NCI-H510A (cell line): Measurements from ENCODE around the gene TMEM132D.

Experiments
- DNase-seq: peaks from one replicate; lab custom pipeline; 2025; lab: John Stamatoyannopoulos, UW

TMEM132D gene

DNA sequence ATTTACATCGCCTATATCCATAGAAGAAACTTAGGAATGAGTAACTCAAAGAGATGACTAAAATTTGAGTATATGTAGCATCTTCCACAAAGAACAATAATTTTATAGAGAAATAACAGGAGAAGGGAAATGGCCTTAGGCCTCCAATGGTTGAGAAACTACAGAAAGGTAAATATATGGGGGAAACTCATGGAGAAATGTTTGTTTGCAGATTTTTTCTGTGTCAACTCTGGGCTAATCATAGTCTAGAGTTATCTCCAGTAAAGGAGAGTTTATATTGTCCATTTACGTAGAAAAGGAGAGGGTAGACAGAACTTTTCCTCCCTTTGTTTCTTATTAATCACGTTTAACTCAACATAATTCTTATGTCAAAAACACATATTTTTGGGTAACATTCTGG lies 806.4 kb downstream of the TMEM132D start:
- DNase-seq = no peak

DNA sequence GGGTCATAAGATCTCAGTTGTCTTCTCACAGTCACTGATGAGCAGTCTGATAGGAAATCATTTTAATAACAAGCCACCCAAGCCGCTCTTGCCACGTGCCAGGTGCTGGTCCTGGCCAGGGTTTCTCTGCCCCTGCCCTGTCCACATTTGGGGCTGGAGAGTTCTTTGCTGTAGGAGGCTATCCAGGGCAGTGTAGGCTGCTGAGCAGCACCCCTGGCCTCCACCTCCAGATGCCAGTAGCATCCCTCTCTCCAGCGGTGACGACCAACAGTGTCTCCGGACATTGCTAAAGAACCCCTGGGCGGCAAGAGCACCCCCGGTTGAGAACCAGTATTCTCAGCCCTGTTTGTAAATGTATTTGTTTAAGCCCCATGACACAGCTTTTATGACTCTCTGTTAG lies 806.9 kb downstream of the TMEM132D start:
- no peak for DNase-seq

DNA sequence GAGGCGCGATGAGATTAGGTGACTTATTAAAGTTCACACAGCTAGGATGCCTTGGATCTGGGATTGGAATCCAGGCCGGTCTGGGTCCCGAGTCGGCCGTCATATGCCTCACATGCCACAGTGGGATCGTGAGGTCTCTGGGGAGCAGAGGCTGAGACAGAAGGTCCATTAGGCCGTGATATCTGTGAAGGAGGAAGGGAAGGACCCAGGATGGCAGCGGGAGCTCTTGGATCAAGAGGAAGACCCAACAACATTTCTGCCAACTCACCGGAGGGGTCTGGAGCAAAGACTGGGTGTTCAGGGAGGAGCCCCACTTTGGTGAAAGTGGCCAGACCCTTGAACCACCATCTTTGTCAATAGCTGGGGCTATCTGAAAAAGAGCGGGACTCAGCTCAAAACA lies 807.6 kb downstream of the TMEM132D start:
- DNase-seq = no peak

DNA sequence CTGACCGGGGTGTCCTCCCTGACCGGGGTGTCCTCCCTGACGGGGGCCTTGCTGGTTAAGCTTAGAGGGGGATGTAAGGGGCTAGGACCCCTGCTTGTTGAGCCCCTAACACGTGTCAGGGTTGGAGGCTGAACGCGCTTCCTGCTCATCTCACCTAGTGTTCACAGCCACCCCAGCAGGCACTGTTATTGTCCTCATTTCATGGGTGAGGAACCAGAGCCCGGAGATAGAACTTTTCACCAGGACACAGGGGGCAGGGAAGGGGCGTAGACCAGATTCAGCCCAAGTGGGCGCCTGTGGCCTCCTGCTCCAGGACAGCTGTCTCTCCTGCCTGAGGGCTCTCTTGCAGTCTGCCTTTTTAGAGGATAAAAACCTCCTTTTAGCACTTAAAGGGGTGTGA lies 814.2 kb downstream of the TMEM132D start:
- no peak for DNase-seq

DNA sequence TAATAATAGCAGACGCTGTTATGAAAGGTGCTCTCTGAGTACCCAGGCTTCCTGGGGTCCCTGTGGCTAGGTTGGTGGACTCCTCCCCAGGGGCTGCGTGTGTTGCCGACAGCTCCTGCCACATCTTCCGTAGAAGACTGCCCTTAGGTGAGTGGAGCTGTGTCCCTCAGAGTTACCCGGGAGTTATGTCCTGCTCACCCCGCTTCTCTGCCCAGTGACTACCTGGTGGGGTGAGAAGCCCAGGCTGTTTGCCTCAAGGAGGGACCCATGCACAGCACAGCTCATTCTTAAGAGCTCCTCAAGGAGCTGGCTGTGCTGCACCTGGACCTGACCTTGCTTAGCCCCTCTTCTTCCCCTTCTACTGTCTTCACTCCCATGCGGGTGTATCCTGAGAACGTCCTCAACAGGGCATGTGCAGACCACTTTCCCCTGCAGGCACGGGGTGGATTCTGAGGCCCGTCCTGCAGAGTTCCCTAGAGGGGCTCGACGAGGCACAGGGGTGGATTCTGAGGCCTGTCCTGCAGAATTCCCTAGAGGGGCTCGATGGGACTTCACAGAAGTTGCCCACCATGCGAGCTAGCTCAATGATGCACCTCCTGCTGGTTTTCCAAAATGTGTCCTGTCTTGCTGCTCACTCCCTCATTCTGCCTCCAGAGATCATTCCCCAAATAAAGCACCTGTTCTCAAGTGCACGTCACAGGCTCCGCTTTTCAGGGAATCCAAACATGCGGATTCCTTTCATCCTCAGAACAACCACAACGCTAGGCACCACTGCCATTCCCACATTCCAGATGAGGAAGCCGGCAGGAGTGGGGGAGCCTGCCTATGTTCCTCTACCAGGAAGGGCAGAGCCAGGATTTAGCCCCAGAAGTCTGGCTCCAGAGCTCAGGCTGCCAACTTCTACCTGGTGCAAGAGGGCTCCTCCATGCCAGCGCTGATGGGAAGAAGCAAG lies 818.7 kb downstream of the TMEM132D start:
- no peak for DNase-seq

DNA sequence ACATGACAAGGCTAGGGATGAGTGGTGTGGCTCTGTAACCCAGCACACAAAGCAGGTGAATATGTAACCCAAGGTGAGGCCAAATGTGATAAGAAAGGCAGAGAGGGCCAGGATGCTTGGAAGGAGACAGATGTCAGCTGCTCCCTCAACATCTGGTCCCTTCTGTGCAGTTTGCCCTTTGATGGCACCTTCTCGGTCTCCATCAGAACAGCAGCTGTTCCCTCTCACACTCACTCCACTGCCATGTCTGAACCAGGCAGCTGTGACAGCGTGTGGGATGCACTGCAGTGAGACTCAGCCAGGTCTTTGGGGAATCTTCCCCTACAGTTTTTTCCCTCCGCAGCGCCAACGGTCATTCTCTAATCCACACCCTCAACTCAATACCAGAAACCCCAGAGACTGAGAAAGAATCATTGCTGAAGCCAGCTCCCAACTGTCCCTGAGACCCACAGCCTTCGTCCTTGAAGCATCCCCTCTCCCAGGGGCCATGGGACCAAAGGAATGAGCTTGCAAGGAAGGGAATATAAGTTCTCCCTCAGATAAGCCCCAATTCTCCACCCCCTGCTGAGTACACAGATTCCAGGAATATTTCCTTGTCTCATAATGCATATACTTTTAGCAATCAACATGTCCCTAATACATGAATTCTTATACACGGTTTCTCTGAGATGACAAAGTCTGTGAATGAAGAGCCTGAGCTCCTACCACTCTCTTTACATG lies 820.5 kb downstream of the TMEM132D start:
- DNase-seq = no peak

DNA sequence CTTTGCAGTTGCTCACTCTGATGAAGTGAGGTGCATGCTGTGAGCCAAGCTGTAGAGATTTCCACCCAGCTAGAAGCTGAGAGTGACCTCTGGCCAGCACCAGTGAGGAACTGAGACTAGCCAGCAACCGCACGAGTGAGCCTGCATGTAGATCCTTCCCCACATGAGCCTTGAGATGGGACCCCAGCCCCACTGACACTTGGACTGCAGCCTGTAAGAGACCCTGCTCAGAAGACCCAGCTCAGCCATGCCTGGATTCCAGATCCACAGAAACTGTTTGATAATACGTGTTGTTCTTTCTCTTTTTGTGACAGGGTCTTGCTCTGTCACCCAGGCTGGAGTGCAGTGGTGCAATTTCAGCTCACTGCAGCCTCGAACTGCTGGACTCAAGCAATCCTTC lies 821.4 kb downstream of the TMEM132D start:
- no peak for DNase-seq

DNA sequence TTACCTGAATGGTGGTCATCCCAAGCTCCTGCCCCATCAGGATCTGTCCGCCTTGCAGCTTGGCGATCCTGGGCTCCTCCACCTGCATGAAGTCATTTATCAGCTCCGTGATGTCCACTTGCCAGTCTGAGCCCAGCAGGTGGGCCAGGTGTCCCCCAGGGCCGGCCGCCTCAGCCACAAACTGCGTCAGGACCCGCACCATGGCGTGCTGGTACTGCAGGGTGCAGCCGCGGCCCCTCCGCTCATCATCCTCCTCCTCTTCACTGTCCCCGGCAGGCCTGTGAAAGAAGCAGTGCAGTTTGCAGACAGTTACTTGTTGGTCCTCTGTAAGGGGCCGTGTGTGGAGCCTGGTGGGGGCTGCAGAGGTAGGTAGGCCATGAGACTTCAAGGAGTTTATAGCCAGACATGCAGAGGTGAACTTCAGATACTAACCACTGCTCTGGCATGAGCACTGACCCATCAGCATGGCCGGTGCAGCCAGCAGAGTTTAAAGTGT lies 822.0 kb downstream of the TMEM132D start:
- DNase-seq = no peak

DNA sequence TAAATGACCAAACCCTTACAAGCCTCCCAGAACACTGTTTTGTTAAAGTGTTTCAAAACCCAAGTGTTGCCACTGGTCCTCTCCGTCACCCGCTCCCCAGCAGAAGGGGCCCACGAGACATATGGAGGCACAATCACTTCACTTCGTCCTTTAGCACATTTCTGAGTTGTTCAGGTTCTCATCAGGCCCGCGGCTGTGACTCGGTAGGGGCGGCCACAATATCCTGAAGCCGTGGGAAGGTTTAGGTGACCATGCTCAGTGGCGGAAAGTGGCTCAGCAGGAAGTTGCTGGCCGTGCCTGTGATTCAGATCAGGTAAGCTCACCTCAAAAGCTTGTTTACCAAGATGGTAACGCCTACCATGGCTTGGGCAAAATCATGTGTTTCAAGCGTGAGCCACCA lies 823.0 kb downstream of the TMEM132D start:
- DNase-seq = no peak

DNA sequence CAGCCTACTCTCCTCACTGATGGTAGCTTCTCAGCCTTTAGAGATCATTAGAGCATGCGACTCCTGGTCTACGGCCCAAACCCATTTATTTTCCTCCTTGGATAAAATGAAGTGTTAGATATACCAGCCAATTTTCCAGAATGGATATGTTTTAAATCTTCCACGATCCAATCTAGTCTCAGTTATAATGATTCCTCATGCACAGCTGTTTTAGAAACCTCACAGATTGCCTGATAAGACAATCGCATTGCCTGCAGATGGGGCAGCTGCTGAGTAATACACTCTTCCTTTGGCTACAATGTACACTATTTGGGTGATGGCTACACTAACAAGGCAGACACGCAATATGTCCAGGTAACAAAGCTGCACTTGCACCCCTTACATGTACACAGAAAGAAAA lies 823.4 kb downstream of the TMEM132D start:
- no peak for DNase-seq

DNA sequence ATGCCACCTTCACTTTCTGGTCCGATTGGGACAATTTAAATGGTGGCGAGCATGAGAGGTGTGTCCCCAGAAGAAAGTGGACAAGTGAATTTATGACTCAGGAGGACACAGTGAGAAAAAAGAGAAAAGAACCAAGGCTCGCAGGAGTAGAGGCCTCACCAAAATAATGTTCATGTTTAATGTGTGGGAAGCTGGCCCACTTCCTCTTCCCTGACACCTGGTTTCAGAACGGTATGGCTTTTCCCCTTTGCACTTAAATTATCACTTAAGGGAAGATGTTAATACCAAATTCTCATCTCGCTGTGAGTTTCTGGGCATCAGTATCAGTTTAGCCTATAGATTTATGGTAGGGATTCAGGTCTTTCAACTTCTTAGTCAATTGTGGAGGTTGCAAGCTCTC lies 824.1 kb downstream of the TMEM132D start:
- DNase-seq = no peak

DNA sequence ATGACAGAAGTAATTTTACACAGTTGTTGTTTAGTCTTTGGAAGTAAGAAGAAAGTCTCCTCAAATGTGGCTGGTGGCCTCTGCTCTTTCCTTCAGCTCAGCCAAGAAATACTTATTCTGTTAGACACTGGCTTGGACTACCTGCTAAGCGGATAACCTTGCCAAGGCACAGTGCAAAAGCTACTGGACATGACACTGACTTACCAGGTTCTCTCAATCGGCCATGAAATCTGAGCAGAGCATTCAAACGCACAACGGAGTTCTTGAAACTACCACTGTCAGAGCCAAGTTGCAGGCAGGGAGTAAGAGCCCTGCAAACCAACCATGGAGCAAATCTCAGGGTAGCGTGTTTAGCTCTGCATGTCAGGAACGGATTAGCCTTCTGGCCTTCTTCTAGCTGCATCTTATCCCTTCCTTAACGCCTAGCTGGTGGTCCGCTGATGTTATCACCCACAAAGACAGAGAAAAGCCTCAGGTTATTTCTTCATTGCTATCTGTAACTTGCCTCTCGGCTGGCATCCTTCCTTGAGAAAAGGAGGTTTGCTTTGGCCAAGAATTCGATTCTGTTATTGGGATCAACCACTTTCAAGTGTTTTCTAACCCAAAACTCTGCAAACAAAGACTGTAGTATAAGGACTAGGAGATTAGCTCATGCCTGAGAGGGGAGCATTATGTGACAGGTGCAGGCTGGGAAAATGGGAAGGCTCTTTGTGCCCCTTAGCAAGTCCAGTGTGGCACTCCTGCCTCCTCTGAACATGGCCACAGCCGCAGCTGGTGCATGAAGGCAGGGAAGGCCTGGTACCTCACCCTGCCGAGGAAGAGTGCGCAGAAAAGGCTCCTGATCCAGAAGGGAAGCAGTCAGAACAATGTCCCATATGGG lies 827.1 kb downstream of the TMEM132D start:
- DNase-seq = no peak

DNA sequence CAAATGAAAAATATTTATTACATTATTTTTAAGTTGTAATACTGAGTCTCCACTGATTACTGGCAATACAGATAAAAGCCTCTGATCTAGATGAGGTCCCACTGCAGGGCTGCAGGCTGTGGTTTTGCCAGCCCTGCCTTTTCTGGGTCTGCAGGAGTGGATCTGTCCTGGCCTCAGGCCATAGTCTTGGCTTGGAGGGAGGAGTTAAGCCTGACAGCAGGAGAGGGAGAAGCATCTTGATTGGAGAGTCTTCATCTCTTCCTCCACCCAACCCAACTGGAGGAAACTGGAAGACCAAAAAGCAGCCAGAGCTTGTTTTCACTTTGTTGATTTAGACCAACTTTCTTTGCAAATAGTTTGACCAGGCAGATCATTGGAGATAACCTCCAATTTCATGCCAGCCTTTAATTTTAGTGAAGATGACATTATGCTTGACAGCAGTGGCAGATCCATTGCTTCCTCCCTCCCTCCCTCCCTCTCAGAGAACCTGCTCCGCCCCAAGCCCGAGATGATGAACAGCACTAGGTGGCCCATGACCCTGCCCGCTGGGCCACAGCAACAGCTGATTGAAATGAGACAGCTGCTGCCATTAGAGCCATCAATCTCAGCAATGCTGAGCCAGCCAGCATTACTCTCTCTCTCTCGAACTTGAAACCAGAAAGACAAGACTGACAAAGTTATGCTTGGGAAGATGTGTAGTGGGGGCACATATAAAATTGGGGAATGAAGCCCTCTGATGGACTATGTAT lies 828.2 kb downstream of the TMEM132D start:
- peak; percentile 77 for DNase-seq

DNA sequence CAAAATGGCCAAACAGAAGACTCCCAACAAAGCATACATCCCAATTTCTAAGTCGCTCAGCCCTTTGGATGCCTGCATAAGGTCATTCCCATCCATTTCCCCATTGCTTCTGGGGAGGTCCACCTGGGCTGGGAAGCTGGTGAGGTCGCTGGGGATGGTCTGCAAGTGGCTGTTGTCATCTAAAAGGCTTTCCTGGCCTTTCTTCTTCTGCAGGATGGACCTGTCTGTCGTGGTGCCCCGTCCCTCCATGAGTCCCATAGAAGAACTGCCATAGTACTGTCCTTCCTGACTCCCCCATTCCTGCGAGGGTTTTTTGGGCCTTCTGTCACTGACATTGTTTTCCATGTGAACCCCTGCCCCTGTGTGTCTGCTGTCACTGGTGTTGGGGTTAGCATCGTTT lies 829.4 kb downstream of the TMEM132D start:
- DNase-seq = no peak

DNA sequence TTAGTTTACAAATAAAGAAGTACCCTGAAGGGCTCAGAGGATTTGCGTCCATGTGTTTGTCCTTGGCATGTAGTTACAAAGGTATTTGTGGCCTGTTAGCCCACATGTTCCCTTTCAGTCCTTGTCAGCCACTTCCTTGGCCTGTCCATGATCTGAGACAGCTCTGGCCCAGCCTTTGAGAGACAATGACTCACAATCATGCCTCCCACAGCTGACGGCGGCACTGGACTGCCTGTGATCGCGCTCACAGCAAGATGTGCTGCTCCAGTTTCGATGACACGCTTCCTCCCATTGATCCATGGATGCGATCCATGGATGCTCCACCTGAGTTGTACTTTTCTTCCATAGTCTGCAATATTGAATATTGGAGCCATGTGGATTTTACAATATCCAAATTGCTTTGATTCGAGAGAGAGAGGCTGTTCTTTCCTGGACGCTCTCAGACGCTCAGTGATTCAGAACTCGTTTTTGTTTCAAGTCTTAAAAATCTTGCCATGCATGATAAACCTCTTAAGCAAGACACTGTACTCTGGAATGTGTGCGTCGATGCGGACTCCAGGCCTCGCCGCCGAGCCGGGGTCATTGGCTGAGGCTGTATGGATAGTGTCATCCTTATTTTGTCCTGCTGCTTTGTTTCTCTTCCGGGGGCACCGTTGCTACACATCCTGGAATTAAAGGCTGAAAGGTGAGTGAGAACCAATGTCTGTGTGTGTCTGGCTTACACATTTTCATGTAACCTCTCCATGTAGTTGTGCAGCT lies 830.5 kb downstream of the TMEM132D start:
- DNase-seq = no peak

DNA sequence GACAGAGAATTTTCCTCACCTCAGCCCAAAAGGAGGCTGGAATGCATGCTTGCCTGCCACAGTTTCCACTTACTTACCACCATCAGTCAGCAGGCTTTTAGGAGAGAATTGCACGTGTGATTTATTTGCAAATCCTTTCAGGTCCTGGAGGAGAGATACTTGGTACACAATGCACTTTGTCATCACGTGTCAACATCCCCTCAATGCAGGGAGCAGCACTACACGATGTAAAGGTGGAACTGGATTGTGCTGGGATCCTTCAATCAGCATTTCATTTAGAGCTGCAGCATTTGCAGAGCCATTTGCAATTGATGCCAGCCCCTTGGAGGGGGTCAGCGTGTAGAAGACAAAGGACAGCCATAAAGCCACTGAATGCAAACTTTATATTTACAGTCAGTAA lies 832.5 kb downstream of the TMEM132D start:
- DNase-seq = peak; percentile 32

DNA sequence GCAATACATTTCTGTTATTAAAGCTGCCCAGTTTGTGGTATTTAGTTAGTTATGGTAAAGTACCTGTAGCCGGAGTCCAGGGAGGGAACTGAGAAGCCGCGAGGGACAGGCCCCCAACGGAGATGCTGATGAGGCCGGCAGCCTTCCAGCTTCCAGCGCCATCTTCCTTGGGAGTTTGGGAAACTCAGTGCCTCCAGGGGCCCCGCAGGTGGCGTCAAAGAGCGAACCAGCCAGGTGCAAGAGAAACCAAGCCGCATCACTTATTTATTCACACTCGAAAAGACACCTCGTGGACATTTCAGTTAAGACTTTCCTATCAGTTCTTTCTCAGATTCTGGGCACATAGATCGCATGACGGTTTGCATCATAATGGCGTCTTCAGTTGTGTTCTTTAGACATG lies 833.9 kb downstream of the TMEM132D start:
- DNase-seq = no peak

DNA sequence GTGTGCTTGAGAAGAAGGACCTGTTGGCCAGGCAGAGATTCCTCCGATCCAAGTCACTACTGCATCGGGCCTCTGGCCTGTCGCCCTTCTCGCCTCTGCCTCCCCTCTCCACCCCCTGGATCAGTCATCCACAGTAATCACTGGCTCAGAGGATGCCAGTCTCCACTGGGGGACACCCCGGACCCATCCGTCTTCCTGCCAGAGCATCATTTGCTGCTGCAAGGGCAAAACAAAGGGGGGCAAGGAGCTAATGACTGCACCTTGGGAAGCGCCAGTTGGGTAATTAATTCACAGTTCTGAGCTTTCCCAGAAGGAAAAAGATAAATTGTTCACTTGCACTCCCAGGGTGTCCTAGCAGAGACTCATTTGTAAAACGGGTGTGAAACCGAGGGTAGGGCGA lies 835.1 kb downstream of the TMEM132D start:
- DNase-seq = no peak

DNA sequence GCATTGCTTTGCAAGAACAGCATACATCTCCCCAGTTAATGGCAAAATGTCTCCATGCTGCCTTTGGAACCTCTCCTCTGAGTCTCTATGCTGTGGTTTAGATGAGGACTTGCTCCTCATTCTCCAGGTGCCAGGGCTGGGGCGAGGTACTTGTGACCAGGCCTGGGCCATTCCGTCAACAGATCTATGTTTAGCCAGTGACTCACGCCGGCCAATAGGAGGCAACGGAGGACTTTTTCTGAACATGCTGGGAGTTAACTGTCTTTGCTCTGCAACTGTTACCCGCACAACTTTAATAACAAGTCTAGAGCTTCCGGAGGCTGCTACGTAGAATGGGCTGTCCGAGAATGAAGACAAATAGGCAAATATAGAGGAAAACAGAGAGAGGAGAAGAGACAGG lies 836.3 kb downstream of the TMEM132D start:
- peak; percentile 65 for DNase-seq

DNA sequence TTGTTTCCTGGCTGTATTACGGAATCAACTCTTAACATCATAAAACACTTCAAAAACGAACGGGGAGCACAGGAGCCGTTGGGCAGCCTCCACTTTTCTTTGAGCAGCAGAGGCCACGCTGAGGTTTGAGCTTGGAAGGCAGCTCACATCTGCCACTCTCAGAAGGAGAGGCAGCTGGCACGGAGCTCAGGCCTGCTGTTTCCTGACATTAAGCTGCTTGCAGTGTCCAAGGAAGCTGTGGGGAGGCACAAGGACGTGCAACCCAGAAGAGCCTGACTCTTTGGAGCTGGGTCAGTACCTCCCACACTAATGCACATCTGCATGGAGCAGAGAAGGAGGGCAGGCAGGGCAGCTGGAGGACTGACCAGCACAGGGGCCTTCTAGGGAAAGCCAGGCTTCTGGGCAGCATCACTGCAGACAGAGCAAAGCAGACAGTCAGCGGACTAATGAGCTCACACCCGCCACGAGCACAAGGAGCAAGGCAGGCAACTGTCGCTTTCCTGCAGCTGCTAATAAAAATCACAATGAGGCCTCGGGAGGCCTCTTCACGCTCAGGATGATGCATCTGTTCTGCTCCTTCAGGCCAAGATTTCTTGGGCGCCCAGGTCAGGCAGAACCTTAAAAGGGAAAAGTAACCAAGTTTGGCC lies 839.5 kb downstream of the TMEM132D start:
- DNase-seq = peak; percentile 55
